GM13976 (cell line): ENCODE measurements around the gene KLF16.
"Not testable (repeated sequence)": the region's sequence is repeated elsewhere in the genome, so short reads cannot be mapped to it uniquely, and the experiment has no call there.

Experiments
- DNase-seq: peaks from one replicate; pipeline ENCODE4 v3.0.0; 2012; ENCODE audit warnings: low spot score
- in situ Hi-C: fragments of 300-500 bp; cut with MboI; formaldehyde crosslinking; loops from one replicate; pipeline ENCODE4 v1.12.0; 2022; ENCODE audit warnings: low sequenced_read_pairs, mixed read lengths, inconsistent platforms; ENCODE audit not compliant: unreplicated experiment
- TF ChIP-seq, protein P1 (sequence below): IDR thresholded peaks from 2 replicates; pipeline ENCODE4 v1.5.1; 2012; ENCODE audit warnings: borderline replicate concordance, mild to moderate bottlenecking; ENCODE audit not compliant: insufficient read depth; ENCODE audit errors: extremely low read depth, missing control alignments, control extremely low read depth

Gene KLF16

DNA sequence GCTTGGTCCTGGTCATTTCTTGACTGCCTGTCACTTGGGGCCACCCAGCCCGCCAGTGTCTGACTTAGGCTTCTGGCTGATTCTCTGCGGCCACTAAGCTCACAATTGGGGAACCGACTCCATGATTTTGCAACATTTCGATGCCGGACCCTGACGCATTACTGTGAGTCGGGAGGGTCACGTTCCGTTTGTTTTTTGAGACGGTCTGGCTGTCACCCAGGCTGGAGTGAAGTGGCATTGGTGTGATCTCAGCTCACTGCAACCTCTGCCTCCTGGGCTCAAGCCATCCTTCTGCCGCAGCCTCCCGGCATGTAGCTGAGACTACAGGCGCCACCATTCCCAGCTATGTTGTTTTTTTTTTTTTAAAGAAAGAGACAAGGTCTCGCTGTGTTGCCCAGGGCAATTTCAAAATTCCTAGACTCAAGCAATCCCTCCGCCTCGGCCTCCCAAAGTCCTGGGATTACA lies 38.6 kb upstream of the KLF16 start:
- TF ChIP-seq, protein P1, sequence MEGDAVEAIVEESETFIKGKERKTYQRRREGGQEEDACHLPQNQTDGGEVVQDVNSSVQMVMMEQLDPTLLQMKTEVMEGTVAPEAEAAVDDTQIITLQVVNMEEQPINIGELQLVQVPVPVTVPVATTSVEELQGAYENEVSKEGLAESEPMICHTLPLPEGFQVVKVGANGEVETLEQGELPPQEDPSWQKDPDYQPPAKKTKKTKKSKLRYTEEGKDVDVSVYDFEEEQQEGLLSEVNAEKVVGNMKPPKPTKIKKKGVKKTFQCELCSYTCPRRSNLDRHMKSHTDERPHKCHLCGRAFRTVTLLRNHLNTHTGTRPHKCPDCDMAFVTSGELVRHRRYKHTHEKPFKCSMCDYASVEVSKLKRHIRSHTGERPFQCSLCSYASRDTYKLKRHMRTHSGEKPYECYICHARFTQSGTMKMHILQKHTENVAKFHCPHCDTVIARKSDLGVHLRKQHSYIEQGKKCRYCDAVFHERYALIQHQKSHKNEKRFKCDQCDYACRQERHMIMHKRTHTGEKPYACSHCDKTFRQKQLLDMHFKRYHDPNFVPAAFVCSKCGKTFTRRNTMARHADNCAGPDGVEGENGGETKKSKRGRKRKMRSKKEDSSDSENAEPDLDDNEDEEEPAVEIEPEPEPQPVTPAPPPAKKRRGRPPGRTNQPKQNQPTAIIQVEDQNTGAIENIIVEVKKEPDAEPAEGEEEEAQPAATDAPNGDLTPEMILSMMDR = no peak
- DNase-seq = no peak
- in situ Hi-C loops = no loop called here

DNA sequence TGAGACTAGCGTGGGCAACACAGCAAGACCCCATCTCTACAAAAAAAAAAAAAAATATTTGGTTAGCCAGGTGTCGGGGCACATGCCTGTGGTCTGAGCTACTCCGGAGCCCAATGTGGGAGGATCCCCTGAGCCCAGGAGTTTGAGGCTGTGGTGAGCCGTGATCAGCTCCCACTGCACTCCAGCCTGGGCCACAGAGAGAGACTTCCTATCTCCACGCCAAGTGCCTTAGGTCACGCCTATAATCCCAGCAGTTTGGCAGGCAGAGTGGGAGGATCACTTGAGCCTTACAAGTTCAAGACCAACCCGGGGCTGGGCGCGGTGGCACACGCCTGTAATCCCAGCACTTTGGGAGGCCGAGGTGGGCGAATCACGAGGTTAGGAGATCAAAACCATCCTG lies 33.1 kb upstream of the KLF16 start:
- DNase-seq = no peak
- in situ Hi-C loops = no loop called here
- TF ChIP-seq, protein P1 = no peak

DNA sequence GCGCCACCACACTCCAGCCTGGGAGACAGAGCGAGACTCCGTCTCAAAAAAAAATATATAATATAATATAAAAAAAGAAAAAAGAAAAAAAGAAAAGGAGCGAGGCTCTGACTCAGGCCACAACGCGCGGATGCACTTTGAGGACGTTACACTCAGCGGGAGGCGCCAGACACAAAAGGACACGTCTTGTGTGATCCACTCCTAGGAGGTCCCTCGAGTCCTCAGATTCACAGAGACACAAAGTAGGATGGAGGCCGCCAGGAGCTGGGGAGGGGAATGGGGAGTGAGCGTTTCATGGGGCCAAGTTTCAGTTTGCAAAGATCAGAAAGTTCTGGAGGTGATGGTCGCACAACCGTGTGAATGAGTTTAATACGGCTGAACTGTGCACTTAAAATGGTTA lies 30.4 kb upstream of the KLF16 start:
- TF ChIP-seq, protein P1 = no peak
- in situ Hi-C loops = no loop called here
- DNase-seq = no peak

DNA sequence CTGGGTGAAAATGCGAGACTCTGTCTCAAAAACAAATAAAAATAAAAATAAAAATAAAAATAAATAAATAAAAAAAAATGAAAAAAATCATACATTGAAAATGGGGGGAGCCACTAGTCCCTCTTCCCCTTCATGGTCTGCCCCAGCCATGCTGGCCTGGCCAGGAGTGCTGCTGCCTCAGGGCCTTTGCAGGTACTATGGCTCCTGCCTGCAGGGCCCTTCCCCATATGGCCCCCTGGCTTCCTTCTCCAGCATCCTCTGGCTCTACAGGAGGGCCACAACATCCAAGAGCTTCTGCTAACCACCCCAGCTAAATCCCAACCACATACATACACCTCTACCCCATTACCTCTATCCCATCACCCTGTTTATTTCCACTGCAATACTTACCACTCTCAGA lies 26.5 kb upstream of the KLF16 start:
- in situ Hi-C loops = no loop called here
- DNase-seq = no peak
- TF ChIP-seq, protein P1 = no peak

DNA sequence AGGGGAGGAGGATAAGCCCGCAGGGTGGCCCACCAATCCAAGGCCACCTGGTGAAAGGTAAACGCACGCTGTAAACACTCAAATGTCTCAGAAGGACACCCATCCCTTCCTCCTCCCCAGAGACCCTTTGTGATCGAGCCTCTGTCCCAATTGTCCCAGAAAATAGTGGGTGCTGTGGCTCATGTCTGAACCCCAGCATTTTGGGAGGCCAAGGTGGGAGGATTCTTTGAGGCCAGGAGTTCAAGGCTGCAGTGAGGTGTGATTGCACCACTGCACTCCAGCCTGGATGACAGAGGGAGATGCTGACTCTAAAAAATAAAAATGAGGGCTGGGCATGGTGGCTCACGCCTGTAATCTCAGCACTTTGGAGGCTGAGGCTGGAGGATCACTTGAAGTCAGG lies 25.0 kb upstream of the KLF16 start:
- in situ Hi-C loops = no loop called here
- DNase-seq = no peak
- TF ChIP-seq, protein P1 = no peak

DNA sequence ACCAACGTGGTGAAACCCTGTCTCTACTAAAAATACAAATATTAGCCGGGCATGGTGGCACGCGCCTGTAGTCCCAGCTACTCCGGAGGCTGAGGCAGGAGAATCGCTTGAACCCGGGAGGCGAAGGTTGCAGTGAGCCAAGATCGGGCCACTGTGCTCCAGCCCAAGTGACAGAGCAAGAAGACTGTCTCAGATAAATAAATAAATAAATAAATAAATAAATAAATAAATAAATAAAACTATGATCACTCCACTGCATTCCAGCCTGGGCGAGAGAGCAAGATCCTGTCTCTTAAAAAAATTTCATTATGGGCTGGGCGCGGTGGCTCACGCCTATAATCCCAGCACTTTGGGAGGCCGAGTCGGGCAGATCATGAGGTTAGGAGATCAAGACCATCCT lies 23.0 kb upstream of the KLF16 start:
- in situ Hi-C loops = not testable (repeated sequence)

DNA sequence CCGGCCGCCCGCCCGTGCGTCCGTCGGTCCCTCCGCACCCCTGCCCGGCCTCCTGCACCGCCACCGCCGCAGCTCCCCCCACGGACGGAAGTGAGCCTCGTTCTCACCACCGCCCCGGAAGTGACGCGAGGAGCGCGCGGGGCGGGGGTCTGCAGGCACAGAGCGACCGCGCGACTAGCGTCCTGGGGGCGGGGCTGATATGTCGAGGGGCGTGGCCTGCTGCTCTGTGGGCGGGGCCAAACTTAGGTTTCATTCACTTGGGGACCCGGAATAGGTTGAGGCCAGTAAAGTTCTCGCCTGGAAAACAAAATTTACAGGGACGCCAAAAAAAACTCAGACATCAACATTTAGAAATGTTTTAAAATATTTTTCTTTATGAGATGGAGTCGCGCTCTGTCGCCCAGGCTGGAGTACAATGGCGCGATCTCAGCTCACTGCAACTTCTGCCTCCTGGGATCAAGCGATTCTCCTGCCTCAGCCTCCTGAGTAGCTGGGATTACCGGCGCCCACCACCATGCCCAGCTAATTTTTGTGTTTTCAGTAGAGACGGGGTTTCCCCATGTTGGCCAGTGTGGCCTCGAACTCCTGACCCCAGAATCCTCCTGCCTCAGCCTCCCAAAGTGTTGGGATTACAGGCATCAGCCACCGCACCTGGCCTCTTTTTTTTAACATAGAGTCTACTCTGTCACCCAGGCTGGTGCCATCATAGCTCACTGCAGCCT lies 22.2 kb upstream of the KLF16 start, which contains the start of gene ABHD17A:
TSS of gene ABHD17A (minus strand) at position 99 of the 722 bp plus-strand sequence. CDS start 3,930 bp downstream, outside the sequence.
- DNase-seq = peak; percentile 98
- in situ Hi-C loops = not testable (repeated sequence)

More for the DNA sequence above, 23.0 kb upstream of the KLF16 start:
- DNase-seq = not testable (repeated sequence)
